GM12874 (cell line): ENCODE results near the gene LRMDA.

ENCODE experiments used
- TF ChIP-seq, protein P1 (sequence below): IDR thresholded peaks from 2 replicates; pipeline ENCODE4 v1.5.1; 2011; ENCODE audit warnings: low read depth, mild to moderate bottlenecking, control low read depth, low read length, moderate library complexity; ENCODE audit not compliant: insufficient read depth

LRMDA gene

GRCh38 chr10:75959209-75959608 lies 527.8 kb downstream of the LRMDA start:
- TF ChIP-seq, protein P1, sequence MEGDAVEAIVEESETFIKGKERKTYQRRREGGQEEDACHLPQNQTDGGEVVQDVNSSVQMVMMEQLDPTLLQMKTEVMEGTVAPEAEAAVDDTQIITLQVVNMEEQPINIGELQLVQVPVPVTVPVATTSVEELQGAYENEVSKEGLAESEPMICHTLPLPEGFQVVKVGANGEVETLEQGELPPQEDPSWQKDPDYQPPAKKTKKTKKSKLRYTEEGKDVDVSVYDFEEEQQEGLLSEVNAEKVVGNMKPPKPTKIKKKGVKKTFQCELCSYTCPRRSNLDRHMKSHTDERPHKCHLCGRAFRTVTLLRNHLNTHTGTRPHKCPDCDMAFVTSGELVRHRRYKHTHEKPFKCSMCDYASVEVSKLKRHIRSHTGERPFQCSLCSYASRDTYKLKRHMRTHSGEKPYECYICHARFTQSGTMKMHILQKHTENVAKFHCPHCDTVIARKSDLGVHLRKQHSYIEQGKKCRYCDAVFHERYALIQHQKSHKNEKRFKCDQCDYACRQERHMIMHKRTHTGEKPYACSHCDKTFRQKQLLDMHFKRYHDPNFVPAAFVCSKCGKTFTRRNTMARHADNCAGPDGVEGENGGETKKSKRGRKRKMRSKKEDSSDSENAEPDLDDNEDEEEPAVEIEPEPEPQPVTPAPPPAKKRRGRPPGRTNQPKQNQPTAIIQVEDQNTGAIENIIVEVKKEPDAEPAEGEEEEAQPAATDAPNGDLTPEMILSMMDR: no peak

DNA sequence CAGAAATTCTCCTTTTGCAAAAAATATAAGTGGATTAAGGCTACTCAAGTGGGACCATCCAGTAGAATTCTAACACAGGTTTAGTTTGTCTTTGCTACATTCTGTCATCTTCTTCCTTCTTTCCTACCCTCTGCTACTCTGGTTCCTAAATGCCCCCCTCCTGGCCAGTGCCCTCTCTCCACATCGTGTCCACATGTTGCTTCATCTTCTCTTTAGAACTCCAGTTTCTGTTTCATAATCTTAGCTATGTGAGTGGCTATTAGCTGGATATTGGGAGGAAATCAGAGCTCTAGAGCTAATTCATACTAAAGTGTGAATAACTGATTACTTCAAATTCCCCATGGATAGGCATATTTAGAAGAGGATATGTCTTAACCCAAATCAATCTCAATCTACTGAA lies 528.5 kb downstream of the LRMDA start:
- TF ChIP-seq, protein P1: no peak

- TF ChIP-seq, protein P1: no peak
These were observed 531.1 kb downstream of the LRMDA start for GRCh38 chr10:75962395-75963061.

- TF ChIP-seq, protein P1: no peak
These were observed 536.1 kb downstream of the LRMDA start for GRCh38 chr10:75967491-75967890.

DNA sequence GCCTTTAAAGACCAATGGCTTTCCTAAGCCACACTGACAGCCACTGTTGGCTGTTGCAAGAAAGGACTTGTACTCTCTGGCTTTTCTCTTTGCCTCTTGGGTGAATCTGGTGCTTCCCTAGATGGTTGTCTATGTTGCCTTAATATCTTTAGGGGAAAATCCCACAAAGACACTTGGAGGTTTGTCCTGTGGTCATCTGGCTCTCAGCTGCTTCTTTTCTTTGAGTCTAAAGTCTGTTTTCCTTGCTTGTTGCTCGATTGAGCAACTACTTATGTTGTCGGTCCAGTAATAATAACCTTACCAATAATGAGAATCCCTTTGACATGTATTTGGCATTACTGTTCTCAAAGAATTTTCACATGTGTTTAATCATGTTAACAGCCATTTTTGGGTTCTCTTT lies 537.6 kb downstream of the LRMDA start:
- TF ChIP-seq, protein P1: no peak

DNA sequence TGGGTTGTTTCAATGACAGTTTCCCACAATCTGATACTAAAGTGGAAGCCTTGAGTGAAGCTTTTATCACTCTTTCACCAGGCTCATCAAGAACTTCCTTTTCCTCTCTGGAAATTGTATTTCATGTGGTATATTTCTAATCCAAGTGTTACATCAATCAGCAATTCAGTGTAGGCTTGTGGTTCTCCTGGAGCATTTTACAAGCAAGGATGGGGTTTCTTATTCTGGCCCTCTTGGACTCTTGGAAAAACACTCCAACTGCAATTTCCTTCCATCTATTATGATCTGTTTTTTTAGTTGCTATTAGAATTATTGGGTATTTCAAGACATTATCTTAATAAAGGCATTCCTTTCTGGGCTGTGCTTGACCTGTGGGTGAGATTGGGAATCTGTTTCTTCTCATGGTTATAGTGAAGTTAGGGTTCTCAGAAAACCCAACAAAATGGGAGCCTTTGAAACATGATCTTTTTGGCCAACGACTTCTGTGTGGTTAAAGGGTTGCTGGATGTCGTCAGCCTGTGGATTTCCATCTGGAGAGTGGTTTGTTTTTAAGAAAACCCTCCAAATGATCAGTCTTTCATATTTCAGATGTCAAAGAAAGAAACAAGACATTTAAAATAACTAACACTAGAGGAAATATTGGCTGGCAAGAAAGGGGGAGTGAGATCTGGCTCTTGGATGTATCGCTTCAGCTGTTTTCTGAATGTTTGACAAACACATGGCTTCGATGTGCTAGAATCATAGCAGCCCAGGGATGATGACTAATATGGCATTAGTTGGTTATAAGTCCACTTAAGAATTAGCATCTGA lies 540.2 kb downstream of the LRMDA start:
- TF ChIP-seq, protein P1: no peak

GRCh38 chr10:75972491-75973276 lies 541.3 kb downstream of the LRMDA start:
- TF ChIP-seq, protein P1: no peak
